SU-DHL-6 (cell line): Measurements from ENCODE around the gene STK4.
A peak's percentile ranks its signal among the peaks of the same experiment; 100 is the strongest.

ENCODE experiments used
- H2AFZ ChIP-seq: fragments of 200-600 bp; sonication (generic); 2 replicates; pipeline ENCODE4 v1.6.1; 2014; ENCODE audit warnings: low read depth, mild to moderate bottlenecking, moderate library complexity, mixed read lengths, antibody characterized with exemption, low read length; ENCODE audit not compliant: severe bottlenecking
- H3F3A ChIP-seq: fragments of 200-600 bp; shearing (Covaris generic); 2 replicates; pipeline ENCODE4 v1.6.0; 2016; ENCODE audit warnings: antibody characterized with exemption, mild to moderate bottlenecking; ENCODE audit not compliant: insufficient read depth
- H3K27ac ChIP-seq: fragments of 200-600 bp; sonication (generic); 2 replicates; pipeline ENCODE4 v1.5.1; 2016; ENCODE audit warnings: low read depth, mild to moderate bottlenecking, low read length, moderate library complexity, mixed read lengths
- H3K27me3 ChIP-seq: fragments of 200-600 bp; sonication (generic), shearing (Covaris generic); 2 replicates; pipeline ENCODE4 v1.6.0; 2014; ENCODE audit warnings: mild to moderate bottlenecking, low read length
- H3K36me3 ChIP-seq: fragments of 200-600 bp; sonication (generic); 2 replicates; pipeline ENCODE4 v1.6.1; 2014; ENCODE audit warnings: mild to moderate bottlenecking, low read length, mixed read lengths
- H3K4me2 ChIP-seq: fragments of 300-600, 200-600 bp; shearing (Covaris generic), sonication (generic); 2 replicates; pipeline ENCODE4 v1.6.0; 2014; ENCODE audit warnings: low read length, low read depth, mild to moderate bottlenecking; ENCODE audit not compliant: poor library complexity, severe bottlenecking
- H3K4me3 ChIP-seq: fragments of 200-600 bp; sonication (generic); 2 replicates; pipeline ENCODE4 v1.5.1; 2014; ENCODE audit warnings: antibody characterized with exemption, low read length, mild to moderate bottlenecking, mixed read lengths; ENCODE audit not compliant: insufficient read depth, poor library complexity, severe bottlenecking
- H3K79me2 ChIP-seq: fragments of 200-600 bp; sonication (generic); 2 replicates; pipeline ENCODE4 v1.6.1; 2014; ENCODE audit warnings: mild to moderate bottlenecking, low read length, moderate library complexity; ENCODE audit not compliant: insufficient read depth
- H3K9ac ChIP-seq: fragments of 200-600 bp; sonication (generic); 2 replicates; pipeline ENCODE4 v1.7.0; 2014; ENCODE audit warnings: mild to moderate bottlenecking, low read length
- H3K9me2 ChIP-seq: fragments of 200-600 bp; sonication (generic); replicated peaks from 2 replicates; pipeline ENCODE4 v1.6.1; 2014; ENCODE audit warnings: low read length; ENCODE audit not compliant: insufficient read depth
- H3K9me3 ChIP-seq: fragments of 200-600 bp; sonication (generic); 2 replicates; pipeline ENCODE4 v1.6.1; 2014; ENCODE audit warnings: low read length, mixed read lengths; ENCODE audit not compliant: insufficient read depth
- H4K20me1 ChIP-seq: fragments of 200-600 bp; sonication (generic); 2 replicates; pipeline ENCODE4 v1.6.1; 2014; ENCODE audit warnings: low read depth, mild to moderate bottlenecking, antibody characterized with exemption, low read length, moderate library complexity, mixed read lengths
- EZH2phosphoT487 ChIP-seq: fragments of 200-600 bp; sonication (generic), shearing (Covaris generic); conservative IDR thresholded peaks from 2 replicates; pipeline ENCODE4 v1.6.1; 2018; ENCODE audit warnings: mild to moderate bottlenecking, antibody characterized with exemption, low read length, moderate library complexity, mixed read lengths
- TF ChIP-seq, protein P1 (sequence below): fragments of 200-600 bp; sonication (generic); IDR thresholded peaks from one replicate; pipeline ENCODE4 v1.5.1; 2017; ENCODE audit warnings: antibody characterized with exemption, mild to moderate bottlenecking, low read length, moderate library complexity; ENCODE audit not compliant: insufficient read depth, poor library complexity, severe bottlenecking

Gene STK4

DNA sequence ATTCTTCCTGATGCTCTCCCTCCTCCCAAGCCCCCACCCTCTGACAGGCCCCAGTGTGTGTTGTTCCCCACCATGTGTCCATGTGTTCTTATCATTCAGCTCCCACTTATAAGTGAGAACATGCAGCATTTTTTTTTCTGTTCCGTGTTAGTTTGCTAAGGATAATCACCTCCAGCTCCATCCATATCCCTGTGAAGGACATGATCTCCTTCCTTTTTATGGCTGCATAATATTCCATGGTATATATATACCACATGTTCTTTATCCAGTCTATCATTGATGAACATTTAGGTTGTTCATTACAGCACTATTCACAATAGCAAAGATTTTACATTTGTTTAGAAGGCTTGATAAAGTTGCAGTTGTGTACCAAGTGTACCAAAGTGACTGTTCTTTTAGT, 76.7 kb downstream of the STK4 start:
- Histone ChIP-seq H3K27ac (peak overlapping the region; percentile 96), H3F3A (peaks cover 88% of the 10 kb centered on the region), H4K20me1 (no peaks in the 10 kb centered on the region), H3K9me3 (no peaks in the 10 kb centered on the region), H3K79me2 (peaks cover 43% of the 10 kb centered on the region), H3K27me3 (no peaks in the 10 kb centered on the region), H3K9me2 (no peaks in the 10 kb centered on the region), H3K36me3 (peaks cover 3% of the 10 kb centered on the region; the same call in 1 of the 2 replicates), H2AFZ (no peak overlapping the region), H3K9ac (no peak overlapping the region), H3K4me2 (no peak overlapping the region), H3K4me3 (no peak overlapping the region)
- TF ChIP-seq EZH2phosphoT487, result no peak
- TF ChIP-seq, protein P1, sequence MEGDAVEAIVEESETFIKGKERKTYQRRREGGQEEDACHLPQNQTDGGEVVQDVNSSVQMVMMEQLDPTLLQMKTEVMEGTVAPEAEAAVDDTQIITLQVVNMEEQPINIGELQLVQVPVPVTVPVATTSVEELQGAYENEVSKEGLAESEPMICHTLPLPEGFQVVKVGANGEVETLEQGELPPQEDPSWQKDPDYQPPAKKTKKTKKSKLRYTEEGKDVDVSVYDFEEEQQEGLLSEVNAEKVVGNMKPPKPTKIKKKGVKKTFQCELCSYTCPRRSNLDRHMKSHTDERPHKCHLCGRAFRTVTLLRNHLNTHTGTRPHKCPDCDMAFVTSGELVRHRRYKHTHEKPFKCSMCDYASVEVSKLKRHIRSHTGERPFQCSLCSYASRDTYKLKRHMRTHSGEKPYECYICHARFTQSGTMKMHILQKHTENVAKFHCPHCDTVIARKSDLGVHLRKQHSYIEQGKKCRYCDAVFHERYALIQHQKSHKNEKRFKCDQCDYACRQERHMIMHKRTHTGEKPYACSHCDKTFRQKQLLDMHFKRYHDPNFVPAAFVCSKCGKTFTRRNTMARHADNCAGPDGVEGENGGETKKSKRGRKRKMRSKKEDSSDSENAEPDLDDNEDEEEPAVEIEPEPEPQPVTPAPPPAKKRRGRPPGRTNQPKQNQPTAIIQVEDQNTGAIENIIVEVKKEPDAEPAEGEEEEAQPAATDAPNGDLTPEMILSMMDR, result no peak

DNA sequence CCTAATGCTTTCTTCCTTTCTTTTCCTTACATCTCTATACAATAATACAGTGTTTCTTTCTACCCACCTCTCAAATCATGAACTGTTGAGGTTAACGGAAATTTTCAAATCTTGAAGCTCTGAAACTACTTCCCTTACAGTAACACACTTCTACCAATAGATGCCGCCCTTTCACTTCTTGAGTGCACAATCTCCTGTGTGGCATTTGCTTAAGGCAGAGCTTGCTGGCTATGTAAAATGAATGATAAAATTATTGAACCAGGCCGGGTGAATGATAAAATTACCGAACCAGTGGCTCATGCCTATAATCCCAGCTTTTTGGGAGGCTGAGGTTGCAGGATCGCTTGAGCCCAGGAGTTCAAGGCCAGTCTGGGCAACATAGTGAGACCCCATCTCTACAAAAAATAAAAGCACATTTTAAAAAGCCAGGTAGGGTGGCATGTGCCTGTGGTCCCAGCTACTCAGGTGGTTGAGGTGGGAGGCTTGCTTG, 77.8 kb downstream of the STK4 start:
- H2AFZ ChIP-seq, result no peak overlapping the region
- peaks cover 83% of the 10 kb centered on the region for H3F3A ChIP-seq
- H3K4me2 ChIP-seq, result peak overlapping the region; percentile 63
- TF ChIP-seq, protein P1, result peak; percentile 83
- no peak for TF ChIP-seq EZH2phosphoT487
- no peaks in the 10 kb centered on the region for H3K9me3 ChIP-seq
- peak overlapping the region; percentile 96 for H3K27ac ChIP-seq
- peaks cover 42% of the 10 kb centered on the region for H3K79me2 ChIP-seq
- no peaks in the 10 kb centered on the region for H3K9me2 ChIP-seq
- no peak overlapping the region for H3K4me3 ChIP-seq
- H3K27me3 ChIP-seq, result no peaks in the 10 kb centered on the region
- no peaks in the 10 kb centered on the region for H4K20me1 ChIP-seq
- peaks cover 3% of the 10 kb centered on the region; the same call in 1 of the 2 replicates for H3K36me3 ChIP-seq
- peak overlapping the region; percentile 43 for H3K9ac ChIP-seq

DNA sequence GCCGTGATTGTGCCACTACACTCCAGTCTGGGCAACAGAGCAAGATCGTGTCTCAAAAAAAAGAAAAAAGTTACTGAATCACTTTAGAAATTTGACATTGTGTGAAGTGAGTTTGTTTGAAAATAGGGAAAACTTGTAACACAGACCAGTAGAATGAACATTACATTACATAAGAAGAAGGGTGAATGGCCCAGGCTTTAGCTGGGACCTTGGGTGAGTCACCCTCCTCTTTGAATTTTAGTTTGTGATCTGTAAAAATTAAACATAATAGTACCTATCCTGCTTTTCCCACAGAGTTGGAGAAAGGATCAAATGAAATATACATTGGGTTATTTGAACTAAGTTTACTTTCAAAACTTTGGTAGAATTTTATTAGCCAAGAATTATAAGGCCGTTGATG, 78.3 kb downstream of the STK4 start:
- Histone ChIP-seq H3F3A (peaks cover 83% of the 10 kb centered on the region), H4K20me1 (no peaks in the 10 kb centered on the region), H3K9ac (peak overlapping the region; percentile 43), H3K9me3 (no peaks in the 10 kb centered on the region), H3K27me3 (no peaks in the 10 kb centered on the region), H3K36me3 (peaks cover 3% of the 10 kb centered on the region; the same call in 1 of the 2 replicates), H3K9me2 (no peaks in the 10 kb centered on the region), H2AFZ (no peak overlapping the region), H3K27ac (peak overlapping the region; percentile 96), H3K4me3 (no peak overlapping the region), H3K79me2 (peaks cover 44% of the 10 kb centered on the region), H3K4me2 (peak overlapping the region; percentile 63)
- TF ChIP-seq, protein P1, result no peak
- no peak for TF ChIP-seq EZH2phosphoT487
